ENCODE measurements around the gene RCOR1.

DNA sequence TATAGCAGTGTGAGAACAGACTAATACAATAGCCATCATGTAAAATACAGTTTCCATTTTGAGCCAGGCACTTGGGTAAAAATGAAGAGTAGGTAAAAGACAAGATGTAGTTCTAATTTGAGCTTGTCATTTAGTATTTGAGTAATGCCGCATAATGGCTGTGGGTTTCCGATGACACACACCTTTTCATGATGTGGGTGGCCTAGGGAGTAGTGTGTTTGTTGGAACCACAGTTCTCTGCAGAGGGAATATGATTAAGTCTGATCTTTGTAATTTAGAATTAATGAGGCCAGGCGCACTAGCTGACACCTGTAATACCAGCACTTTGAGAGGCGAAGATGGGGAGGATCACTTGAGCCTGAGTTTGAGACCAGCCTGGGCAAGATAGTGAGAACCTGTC is 61.8 kb downstream of the RCOR1 start:
- TF ChIP-seq, protein P1, sequence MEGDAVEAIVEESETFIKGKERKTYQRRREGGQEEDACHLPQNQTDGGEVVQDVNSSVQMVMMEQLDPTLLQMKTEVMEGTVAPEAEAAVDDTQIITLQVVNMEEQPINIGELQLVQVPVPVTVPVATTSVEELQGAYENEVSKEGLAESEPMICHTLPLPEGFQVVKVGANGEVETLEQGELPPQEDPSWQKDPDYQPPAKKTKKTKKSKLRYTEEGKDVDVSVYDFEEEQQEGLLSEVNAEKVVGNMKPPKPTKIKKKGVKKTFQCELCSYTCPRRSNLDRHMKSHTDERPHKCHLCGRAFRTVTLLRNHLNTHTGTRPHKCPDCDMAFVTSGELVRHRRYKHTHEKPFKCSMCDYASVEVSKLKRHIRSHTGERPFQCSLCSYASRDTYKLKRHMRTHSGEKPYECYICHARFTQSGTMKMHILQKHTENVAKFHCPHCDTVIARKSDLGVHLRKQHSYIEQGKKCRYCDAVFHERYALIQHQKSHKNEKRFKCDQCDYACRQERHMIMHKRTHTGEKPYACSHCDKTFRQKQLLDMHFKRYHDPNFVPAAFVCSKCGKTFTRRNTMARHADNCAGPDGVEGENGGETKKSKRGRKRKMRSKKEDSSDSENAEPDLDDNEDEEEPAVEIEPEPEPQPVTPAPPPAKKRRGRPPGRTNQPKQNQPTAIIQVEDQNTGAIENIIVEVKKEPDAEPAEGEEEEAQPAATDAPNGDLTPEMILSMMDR (IDR thresholded peaks at IDR 0.05 in 8 of 11, conservative IDR thresholded peaks at IDR 0.05 in 3 of 11) = no peak
- TF ChIP-seq POLR2A (IDR thresholded peaks at IDR 0.05) = no peak
- TF ChIP-seq POLR2AphosphoS5 (IDR thresholded peaks at IDR 0.05) = no peak
